Panc1 (cell line): Measurements from ENCODE around the gene FAM43A. TPM values are rescaled to one million over a fixed set of nuclear protein-coding genes. Genes with fewer than 3 reads are reported as not detected.

Experiments
- ATAC-seq: fragments of 200-7000 bp; cut with Tn5 transposase; 2 replicates; pipeline ENCODE4 v1.9.1; 2020; ENCODE audit warnings: mild to moderate bottlenecking, moderate library complexity
- BruUV-seq: library from RNA; stranded (reverse); fragments of 400-500 nt; replicated peaks from 2 replicates; lab custom pipeline; 2021; lab: Mats Ljungman, UMichigan
- CTCF ChIA-PET: fragments of 300-600 bp; sonication (Branson Sonifier 250); formaldehyde crosslinking; loops from one replicate; lab custom pipeline; 2022; ENCODE audit warnings: antibody characterized with exemption; lab: Charles Lee
- POLR2A ChIA-PET: fragments of 300-600 bp; sonication (Branson Sonifier 250); formaldehyde crosslinking; loops from one replicate; lab custom pipeline; 2022; ENCODE audit warnings: antibody characterized with exemption; lab: Charles Lee
- DNase-seq: peaks from one replicate; pipeline ENCODE4 v3.0.0-alpha.2; 2010; ENCODE audit warnings: low read depth, low spot score
- H3K27ac ChIP-seq: 2 replicates; pipeline ENCODE4 v1.5.1; 2011; ENCODE audit warnings: mild to moderate bottlenecking, low read length, inconsistent platforms
- H3K27me3 ChIP-seq: fragments of 200-500 bp; sonication (Bioruptor generic); 2 replicates; pipeline ENCODE4 v1.6.0; 2014; ENCODE audit warnings: low read length, inconsistent platforms; ENCODE audit not compliant: control insufficient read depth, insufficient read depth
- H3K36me3 ChIP-seq: fragments of 200-500 bp; sonication (Bioruptor generic); 2 replicates; pipeline ENCODE4 v1.5.1; 2014; ENCODE audit warnings: inconsistent platforms, mild to moderate bottlenecking, low read length, moderate library complexity; ENCODE audit not compliant: control insufficient read depth, insufficient read depth
- H3K4me1 ChIP-seq: 2 replicates; pipeline ENCODE4 v1.5.1; 2011; ENCODE audit warnings: inconsistent platforms, mild to moderate bottlenecking, low read length, moderate library complexity; ENCODE audit not compliant: control insufficient read depth, insufficient read depth
- H3K4me3 ChIP-seq, 2 experiments: 2 replicates each; pipeline ENCODE4 v1.5.1; 2011 to 2012; ENCODE audit warnings: low read depth in 2 of 2, low read length in 2 of 2, mild to moderate bottlenecking in 2 of 2, inconsistent platforms in 1 of 2, moderate library complexity in 1 of 2
- H3K9me3 ChIP-seq: fragments of 200-500 bp; sonication (Bioruptor generic); 2 replicates; pipeline ENCODE4 v1.5.1; 2014; ENCODE audit warnings: low read depth, mild to moderate bottlenecking, inconsistent platforms, low read length, moderate library complexity; ENCODE audit not compliant: control insufficient read depth, insufficient read depth
- CTCF ChIP-seq: fragments of 450-650 bp; IDR thresholded peaks from 2 replicates; pipeline ENCODE4 v1.5.1; 2017; ENCODE audit warnings: mild to moderate bottlenecking
- POLR2AphosphoS5 ChIP-seq: IDR thresholded peaks from 2 replicates; pipeline ENCODE4 v1.6.1; 2012; ENCODE audit warnings: mild to moderate bottlenecking, low read depth, low read length, moderate library complexity
- REST ChIP-seq, 2 experiments: IDR thresholded peaks; 2 replicates each; pipeline ENCODE4 v1.6.1; 2011 to 2012; ENCODE audit warnings: low read depth in 2 of 2, control low read depth in 1 of 2, low read length in 1 of 2, mild to moderate bottlenecking in 1 of 2, moderate library complexity in 1 of 2; ENCODE audit not compliant: insufficient read depth in 1 of 2
- SIN3A ChIP-seq: IDR thresholded peaks from 2 replicates; pipeline ENCODE4 v1.6.1; 2012; ENCODE audit warnings: low read depth, mild to moderate bottlenecking, low read length, moderate library complexity, borderline replicate concordance; ENCODE audit not compliant: insufficient read depth
- TCF7L2 ChIP-seq: IDR thresholded peaks from 2 replicates; pipeline ENCODE4 v1.6.1; 2011; ENCODE audit warnings: mild to moderate bottlenecking, low read depth, low read length, inconsistent platforms
- in situ Hi-C: cut with HindIII; loops from 2 replicates; pipeline ENCODE4 v1.10.0; 2016; ENCODE audit warnings: low sequenced_read_pairs, low pct_unique_long_range_greater_than_20kb
- intact Hi-C: fragments of 100-400 bp; cut with micrococcal nuclease; formaldehyde crosslinking; loops from one replicate; pipeline ENCODE4 v1.10.0; 2022; ENCODE audit not compliant: unreplicated experiment
- total RNA-seq: library from RNA; stranded (reverse); gene quantifications from one replicate; pipeline ENCODE4 v1.2.1, GENCODE V29; 2021; ENCODE audit not compliant: unreplicated experiment

The FAM43A gene
- total RNA-seq, 1 experiment from 2014 or later = 51.4 TPM

- no peak overlapping the region for H3K27ac ChIP-seq
- no peak for ATAC-seq
- TF ChIP-seq REST (IDR thresholded peaks at IDR 0.05; ENCODE audit: insufficient read depth in 1 of 2, low read depth in 2 of 2, low read length in 1 of 2) (no peak), SIN3A (no peak), POLR2AphosphoS5 (no peak), TCF7L2 (no peak)
- no peaks in the 10 kb centered on the region for H3K9me3 ChIP-seq
- in situ Hi-C loops = no loop called here
- H3K36me3 ChIP-seq = no peaks in the 10 kb centered on the region
- no TSS peak for BruUV-seq
- intact Hi-C loops = loop anchor here (5.0 kb wide), 1 partner anchor 82 kb away; no protein-coding TSS in a partner anchor
- H3K4me1 ChIP-seq = no peaks in the 10 kb centered on the region
- no peak for DNase-seq
- H3K4me3 ChIP-seq = no peak overlapping the region
- no peaks in the 10 kb centered on the region for H3K27me3 ChIP-seq
- ChIA-PET CTCF (no interaction called here), POLR2A (no interaction called here)
These were observed 20.1 kb downstream of the FAM43A start for GRCh38 chr3:194705761-194706160.

- no peaks in the 10 kb centered on the region for H3K9me3 ChIP-seq
- H3K27ac ChIP-seq = no peak overlapping the region
- no TSS peak for BruUV-seq
- H3K36me3 ChIP-seq = no peaks in the 10 kb centered on the region
- TF ChIP-seq POLR2AphosphoS5 (no peak), TCF7L2 (no peak), SIN3A (no peak), REST (IDR thresholded peaks at IDR 0.05; ENCODE audit: insufficient read depth in 1 of 2, low read depth in 2 of 2, low read length in 1 of 2) (no peak), CTCF (no peak)
- CTCF ChIA-PET = no interaction called here
- POLR2A ChIA-PET = no interaction called here
- no peaks in the 10 kb centered on the region for H3K4me1 ChIP-seq
- ATAC-seq (no peak), DNase-seq (no peak)
- H3K4me3 ChIP-seq = no peak overlapping the region
- H3K27me3 ChIP-seq = no peaks in the 10 kb centered on the region
- intact Hi-C loops = loop anchor here (5.0 kb wide), 1 partner anchor 80 kb away; no protein-coding TSS in a partner anchor
- in situ Hi-C loops = no loop called here
These were observed 21.5 kb downstream of the FAM43A start for GRCh38 chr3:194707147-194707540.
